CD4-positive, alpha-beta T cell treated with Interferon gamma for 1 hour (primary cell): ENCODE measurements around the gene PNPLA5.
"Not testable (repeated sequence)": the region's sequence is repeated elsewhere in the genome, so short reads cannot be mapped to it uniquely, and the experiment has no call there.

ENCODE experiments used
- DNase-seq: peaks from one replicate; pipeline ENCODE4 v3.0.0-alpha.2; 2020

Gene PNPLA5

DNA sequence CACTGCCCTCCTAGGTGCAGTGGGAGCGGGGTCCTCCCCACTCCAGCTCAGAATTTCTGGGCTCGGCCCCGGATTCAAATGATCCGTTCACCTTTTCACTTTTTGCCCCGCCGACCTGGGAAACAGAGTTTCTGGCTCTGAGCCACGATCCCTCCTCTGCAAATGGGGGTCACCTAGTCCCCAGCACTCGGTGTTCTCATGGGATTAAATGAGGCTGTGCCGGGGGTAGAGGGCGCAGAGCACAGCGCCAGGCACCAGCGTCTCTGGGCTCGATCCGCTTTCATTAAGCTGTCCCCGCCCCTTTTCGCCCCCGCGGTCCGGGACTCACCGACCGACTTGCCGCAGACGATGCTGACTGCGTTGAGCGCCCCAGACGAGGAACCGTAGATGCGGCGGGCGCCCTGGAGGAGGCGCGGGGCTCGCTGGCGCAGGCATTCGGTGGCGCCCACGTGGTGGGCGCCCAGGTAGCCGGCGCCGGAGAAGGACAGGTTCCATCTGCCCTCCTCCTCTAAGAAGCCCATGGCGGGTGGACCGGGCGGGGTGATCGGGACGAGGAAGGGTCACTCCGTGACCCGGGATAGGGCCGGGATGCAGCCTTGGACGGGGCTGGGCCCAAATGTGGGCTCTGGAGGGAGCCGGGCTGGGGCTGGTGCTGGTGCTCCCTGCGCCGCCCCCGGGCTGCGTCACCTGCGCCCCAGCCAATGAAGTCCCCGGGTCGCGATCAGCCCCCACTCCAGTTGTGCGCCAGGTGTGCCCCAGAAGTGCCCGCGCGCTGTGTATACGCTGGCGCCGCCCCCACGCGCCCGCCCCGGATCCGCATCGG lies at the start of gene PNPLA5:
Gene PNPLA5 (minus strand): TSS at position 654 of the 823 bp plus-strand sequence. CDS start 133 bp downstream, at position 521.
- DNase-seq, result no peak

DNA sequence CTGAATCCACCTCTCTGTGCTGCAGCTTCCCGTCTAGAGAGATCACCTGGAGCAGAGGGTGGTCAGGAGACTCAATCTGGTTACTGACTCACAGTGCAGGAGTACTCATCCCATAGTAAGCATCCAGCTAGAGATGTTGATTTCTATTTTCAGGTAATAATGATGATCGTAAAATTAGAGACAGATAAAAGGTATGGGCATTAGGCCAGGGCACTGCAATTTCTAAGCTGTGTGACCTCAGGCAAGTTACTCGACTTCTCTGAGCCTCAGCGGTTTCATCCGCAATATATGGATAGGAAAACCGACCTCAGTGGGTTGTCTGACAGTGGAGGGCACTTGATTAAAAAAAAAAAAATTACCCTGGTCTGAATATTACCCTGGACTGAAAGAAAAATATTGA lies 49.6 kb upstream of the PNPLA5 start:
- DNase-seq, result no peak

GRCh38 chr22:43931771-43932170 lies 40.0 kb upstream of the PNPLA5 start:
- no peak for DNase-seq

DNA sequence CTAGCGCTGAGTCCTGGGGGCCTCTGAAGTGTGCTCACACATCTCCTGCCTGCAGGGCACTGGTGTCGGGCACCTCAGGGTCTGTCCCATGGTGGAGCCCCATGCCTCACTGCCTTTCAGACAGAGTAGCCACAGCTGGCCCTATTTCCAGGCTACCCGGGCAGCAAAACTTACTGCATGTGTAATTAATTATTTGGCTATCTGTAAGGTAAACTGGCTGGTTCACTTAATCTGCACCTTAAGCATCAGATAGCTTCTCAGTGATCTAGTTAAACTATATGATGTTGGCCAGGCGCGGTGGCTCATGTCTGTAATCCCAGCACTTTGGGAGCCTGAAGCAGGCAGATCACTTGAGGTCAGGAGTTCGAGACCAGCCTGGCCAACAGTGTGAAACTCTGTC lies 37.1 kb upstream of the PNPLA5 start:
- no peak for DNase-seq

GRCh38 chr22:43928468-43928867 lies 36.7 kb upstream of the PNPLA5 start:
- peak; percentile 33 for DNase-seq

DNA sequence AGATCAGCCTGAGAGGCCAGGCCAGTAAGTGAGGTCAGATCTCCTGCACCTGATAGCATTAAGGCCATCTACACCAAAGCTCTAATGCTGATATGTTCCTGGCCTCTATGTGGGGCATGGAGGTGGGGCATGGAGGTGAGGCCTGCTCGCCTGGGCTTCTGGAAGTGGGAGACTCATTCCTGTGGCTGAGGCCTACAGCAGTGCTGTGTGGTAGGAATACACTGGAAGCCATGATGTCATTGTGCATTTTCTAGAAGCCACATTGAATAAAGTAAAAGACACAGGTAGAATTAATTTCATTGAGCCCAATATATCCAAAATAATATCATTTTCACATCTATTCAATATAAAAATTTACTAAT lies 34.5 kb upstream of the PNPLA5 start:
- DNase-seq, result no peak

DNA sequence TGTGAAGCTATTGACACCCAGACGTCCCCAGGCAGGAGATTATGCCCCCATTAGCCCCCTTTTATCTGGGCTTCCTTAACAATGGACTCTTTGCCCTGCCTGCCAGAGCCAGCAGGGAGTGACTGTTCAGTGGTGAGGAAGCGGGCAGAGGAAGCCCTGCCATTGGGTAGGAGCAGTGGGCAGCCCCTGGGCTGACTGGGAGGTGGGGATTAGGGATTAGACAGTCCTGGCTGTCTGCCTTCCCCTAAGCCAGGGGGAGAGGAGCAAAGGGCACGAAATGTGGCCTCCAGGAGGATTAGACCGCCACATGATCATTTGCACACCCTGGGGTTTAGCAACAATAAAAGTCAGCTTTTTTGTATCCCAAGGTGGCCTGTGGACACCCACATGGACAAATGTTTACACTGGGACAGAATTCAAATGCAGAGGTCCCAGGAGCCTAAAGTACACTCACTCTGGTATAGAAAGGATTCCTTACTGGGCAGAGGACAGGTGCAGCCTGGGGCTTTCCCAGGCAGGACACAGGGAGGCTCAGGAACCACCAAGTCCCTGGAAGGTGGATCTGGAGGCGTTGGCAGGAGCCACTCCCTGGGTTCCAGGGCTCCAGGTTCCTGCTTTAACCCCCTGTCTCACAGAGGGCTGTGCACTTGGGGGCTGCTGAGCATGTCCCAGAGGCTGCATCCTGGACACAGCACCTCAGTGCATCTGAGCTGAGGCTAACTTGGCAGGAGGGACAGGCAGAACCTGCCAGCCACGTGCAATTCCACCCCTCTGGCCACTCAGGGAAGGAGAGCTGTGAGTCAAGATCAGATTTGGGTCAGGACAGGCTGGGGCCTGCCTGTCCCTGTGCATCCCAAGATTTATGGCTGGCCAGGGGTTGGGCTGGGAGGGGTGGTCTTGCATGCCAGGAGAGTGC lies 33.9 kb upstream of the PNPLA5 start:
- DNase-seq, result no peak

DNA sequence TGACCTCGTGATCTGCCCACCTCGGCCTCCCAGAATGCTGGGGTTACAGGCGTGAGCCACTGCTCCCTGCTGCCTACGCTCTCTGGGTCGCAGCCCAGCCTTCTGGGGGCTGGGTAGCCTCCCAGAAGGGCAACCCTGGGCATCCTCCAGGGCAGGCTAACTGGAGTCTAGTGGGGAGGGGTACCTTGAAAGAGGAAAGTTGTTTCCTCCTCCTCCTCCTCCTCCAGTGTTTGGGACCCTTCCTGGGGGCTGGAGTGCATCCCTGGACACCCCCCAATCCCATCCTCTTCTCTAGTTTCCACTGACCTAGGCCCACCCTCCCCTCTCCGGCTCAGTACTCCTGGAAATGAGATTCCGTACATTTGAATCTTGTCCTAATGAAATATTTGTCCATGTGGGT lies 33.1 kb upstream of the PNPLA5 start:
- DNase-seq, result no peak

- peak; percentile 69 for DNase-seq
These were observed 32.0 kb upstream of the PNPLA5 start, which contains the start of gene PNPLA3 for GRCh38 chr22:43923631-43924464. PNPLA3 (plus strand) TSS chr22:43923805; CDS start chr22:43923912, 107 bp downstream.

- DNase-seq, result no peak
These were observed 31.4 kb upstream of the PNPLA5 start for GRCh38 chr22:43923191-43923590.

- DNase-seq, result no peak
These were observed 30.3 kb upstream of the PNPLA5 start for GRCh38 chr22:43922123-43922522.

DNA sequence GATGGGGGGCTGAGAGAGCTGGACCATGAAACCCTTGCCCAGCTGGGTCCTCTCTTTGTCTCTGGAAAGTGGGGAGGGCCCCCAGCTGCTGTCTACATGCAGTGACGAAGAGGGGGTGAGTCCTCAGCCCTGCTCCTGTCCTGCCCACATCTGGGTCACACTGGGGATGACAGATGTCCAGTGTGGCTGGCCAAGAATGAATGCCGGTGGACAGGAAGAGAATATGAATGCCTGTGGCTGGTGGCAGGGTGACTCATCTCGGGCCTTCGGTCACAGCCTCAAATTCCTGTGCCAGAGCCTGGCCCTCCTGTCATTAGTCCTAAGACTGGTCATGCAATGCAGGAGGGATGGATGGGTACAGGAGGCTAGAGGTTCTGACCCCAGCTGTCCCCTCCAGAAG lies 29.6 kb upstream of the PNPLA5 start:
- no peak for DNase-seq

DNA sequence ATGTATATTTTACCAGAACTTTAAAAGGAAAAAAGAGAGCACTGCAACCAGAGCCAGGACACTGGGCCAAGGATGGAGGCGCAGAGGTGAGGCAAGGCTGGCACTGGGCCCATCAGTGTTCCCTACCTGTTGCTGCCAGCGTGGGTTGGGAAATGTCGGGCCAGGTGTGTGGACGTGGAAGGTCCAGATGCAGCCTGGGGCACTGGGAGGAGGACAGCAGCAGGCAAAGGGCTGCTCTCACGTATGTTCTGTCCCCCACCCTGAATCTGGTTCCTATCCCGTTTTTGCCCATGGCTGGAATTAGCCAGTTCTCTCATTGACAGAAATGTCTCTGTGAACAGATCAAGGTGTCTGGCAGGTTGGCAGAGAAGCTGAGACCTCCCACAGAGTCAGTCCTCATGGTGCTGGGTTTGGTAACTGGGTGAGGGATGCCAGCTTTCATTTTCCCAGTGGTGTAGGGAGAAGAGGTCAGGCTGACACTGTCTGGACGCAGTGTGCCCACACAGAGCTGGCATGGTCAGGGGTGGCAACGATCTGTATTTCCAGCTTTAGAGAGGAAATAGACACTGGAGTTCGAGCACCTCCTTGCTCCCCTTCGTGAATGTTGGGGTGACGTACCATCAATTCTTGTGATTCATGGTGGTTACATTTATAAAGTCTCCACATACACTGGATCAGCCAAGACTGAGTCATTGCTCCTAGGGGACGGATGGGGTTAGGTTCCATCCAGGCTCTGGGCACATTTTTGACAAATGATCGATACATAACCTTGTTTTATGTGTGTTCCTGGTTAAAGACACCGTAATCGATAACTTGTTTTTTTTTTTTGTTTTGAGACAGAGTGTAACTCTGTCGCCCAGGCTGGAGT lies 27.5 kb upstream of the PNPLA5 start:
- DNase-seq, result no peak

DNA sequence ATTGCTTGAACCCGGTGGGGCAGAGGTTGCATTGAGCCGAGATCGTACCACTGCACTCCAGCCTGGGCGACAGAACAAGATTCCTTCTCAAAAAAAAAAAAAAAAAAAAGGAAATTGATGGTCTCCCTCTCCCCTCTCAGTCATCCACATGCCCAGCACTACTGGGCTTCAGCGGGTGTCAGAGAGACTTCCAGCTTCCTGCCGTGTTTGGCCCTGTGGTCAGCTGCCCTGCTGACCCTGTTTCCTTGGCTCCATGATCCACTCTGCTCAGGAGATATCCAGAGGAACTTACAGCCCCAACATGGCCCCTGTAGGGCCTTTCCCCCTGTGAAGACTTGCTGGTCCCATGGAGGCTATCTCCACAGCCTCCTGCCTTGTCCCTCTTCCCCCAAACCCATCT lies 25.7 kb upstream of the PNPLA5 start:
- no peak for DNase-seq

DNA sequence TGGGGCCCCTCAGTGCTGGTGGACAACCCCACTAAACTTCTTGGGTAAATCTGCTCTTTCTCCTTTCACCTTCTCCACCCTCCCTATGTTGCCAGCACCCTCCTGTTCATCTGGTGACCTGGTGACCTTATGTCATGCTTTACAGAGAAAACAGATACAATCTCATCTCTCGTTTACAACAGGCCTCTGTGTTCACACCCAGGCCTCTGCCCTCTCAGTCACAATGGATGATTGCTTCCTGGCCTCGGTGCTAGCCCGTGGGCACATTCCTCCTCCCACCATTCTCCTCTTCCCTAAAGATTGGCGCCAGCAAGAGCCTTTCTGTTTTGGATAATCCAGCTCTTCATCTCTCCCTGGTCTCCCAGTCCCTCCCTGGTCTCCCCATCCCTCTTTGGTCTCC lies 19.5 kb upstream of the PNPLA5 start:
- DNase-seq, result no peak

DNA sequence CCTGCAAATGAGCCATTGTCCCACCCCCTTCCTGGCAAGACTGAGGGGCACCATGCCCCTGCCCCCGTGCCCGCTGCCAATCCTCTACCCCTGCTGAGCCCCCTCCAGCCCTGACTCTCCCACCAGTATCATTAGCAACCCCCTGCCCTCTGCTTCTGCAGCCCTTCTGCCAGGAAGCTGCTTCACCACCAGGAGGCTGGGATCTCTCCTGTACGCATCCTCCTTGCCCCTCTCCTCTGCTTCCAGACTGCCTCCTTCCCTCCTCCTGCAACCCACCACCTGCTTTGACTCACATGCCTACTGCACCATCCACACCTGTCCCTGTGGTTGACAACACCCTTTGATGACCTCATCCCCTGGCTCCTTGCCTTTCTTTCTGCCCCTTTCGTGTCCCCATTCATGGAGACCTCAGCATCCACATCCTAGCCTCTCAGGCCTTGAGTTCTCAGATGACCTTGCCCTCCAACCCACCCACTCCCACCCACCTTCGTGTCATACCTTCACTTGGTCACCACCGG lies 18.4 kb upstream of the PNPLA5 start:
- no peak for DNase-seq

DNA sequence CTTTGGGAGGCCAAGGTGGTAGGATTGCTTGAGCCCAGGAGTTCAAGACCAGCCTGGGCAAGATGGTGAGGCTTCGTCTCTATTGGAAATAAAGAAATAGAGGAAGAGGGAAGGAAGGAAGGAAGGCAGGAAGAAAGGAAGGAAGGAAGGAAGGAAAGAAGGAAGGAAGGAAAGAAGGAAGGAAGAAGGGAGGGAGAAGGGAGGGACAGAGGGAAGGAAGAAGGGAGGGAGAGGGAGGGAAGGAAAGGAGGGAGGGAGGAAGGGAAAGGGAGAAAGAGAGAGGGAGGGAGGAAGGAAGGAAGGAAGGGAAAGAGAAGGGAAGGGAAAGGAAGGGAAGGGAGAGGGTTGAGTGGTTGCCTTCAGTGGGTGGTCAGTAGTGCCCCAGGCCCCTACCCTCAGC lies 17.9 kb upstream of the PNPLA5 start:
- no peak for DNase-seq

- no peak for DNase-seq
These were observed 13.9 kb upstream of the PNPLA5 start for GRCh38 chr22:43905681-43906080.

DNA sequence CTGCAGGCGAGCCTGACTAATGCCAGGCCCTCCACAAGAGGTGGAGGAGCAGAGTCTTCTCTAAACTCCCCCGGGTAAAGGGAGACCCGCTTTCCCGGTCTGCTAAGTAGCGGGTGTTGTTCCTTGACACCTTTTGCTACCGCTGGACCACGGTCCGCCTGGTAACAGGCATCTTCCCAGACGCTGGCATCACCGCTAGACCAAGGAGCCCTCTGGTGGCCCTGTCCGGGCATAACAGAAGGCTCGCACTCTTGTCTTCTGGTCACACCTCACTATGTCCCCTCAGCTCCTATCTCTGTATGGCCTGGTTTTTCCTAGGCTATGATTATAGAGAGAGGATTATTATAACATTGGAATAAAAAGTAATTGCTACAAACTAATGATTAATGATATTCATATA lies 12.6 kb upstream of the PNPLA5 start:
- peak; percentile 50 for DNase-seq

- DNase-seq, result not testable (repeated sequence)
These were observed 11.2 kb upstream of the PNPLA5 start for GRCh38 chr22:43903033-43903432.

GRCh38 chr22:43901976-43902643 lies 10.3 kb upstream of the PNPLA5 start:
- DNase-seq, result no peak
